DLD1 (cell line): ENCODE results near the gene KIAA1217.

Experiments
- in situ Hi-C: cut with HindIII; loops from 2 replicates; pipeline ENCODE4 v1.10.0; 2017; ENCODE audit warnings: low sequenced_read_pairs

The KIAA1217 gene

GRCh38 chr10:24394461-24395190, 185.7 kb downstream of the KIAA1217 start:
- in situ Hi-C loops: no loop called here

DNA sequence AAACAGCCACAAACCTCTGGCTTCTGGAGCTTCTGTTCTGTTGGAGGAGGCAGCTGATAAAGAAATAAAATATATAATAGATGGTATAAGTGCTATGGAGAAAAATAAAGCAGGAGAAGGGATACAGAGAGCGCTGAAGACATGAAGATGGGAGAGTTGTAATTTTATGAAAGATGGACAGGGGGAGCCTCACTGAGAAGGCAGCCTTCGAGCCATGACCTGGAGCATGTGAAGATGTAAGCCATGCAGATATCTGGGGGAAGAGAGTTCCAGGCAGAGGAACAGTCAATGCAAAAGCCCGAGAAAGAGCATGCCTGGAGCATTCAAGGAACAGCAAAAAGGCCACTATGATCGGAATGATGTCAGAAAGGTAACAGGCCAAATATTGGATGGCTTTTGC, 187.5 kb downstream of the KIAA1217 start:
- in situ Hi-C loops: no loop called here

GRCh38 chr10:24397662-24398061, 188.7 kb downstream of the KIAA1217 start:
- in situ Hi-C loops: no loop called here

- in situ Hi-C loops: no loop called here
Measured at GRCh38 chr10:24404567-24404966, 195.6 kb downstream of the KIAA1217 start.

DNA sequence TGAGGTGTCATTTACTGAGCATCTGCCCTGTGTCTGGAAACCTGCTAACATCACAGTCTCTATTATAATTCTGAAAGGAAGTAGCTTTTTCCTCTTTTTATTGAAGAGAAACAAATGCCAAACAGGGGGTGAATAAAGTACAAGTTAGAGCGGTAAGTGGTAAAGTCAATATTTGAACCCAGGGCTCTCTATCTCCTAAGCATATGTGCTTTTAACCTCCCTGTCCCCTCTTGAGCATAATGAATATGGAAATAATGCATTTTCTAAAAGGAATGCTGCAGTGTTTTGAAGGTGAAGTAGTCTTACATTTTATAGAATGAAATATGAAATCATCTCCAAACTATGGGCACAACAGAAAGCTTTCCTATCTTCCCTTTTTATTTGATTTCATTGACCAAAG, 196.7 kb downstream of the KIAA1217 start:
- in situ Hi-C loops: no loop called here

- in situ Hi-C loops: no loop called here
Measured at GRCh38 chr10:24406809-24407483, 198.0 kb downstream of the KIAA1217 start.

GRCh38 chr10:24407928-24408327, 199.0 kb downstream of the KIAA1217 start:
- in situ Hi-C loops: no loop called here

DNA sequence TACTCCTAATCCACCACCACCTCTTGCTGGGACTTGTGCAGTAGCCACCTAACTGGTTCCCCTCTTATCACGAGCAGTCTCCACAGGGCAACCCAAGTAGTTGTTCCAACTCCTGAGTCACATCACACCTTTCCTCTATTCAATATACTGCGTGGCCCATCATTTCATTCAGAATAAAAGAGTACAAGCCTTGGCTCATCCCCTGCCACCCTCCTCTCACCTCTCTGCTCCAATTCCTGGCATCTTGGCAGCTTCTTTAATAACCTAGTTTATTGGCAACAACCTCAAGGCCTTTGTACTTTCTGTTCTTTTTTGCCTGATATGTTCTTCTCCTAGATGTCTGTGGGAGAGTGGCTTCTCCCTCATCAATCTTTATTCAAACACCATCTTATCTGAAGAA, 199.4 kb downstream of the KIAA1217 start:
- in situ Hi-C loops: no loop called here

DNA sequence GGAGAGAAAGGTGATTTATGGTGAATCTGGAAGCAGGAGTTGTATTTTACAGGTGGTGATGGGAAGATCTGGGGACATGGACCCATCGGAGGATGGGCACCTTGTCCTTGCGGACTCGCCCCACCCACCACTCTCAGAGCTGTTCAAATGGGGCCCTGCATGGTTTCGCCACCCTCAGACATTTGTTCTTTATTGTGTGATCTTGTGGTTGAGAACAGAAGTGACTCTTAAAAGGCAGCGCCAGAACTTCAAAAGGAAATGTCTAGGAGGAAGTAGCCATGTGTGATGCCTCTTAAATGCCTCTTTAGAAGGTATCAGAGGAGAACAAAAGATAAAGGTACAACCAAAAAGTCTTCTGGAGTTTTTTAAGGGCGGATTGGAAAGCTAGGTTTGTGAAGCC, 205.7 kb downstream of the KIAA1217 start:
- in situ Hi-C loops: no loop called here

DNA sequence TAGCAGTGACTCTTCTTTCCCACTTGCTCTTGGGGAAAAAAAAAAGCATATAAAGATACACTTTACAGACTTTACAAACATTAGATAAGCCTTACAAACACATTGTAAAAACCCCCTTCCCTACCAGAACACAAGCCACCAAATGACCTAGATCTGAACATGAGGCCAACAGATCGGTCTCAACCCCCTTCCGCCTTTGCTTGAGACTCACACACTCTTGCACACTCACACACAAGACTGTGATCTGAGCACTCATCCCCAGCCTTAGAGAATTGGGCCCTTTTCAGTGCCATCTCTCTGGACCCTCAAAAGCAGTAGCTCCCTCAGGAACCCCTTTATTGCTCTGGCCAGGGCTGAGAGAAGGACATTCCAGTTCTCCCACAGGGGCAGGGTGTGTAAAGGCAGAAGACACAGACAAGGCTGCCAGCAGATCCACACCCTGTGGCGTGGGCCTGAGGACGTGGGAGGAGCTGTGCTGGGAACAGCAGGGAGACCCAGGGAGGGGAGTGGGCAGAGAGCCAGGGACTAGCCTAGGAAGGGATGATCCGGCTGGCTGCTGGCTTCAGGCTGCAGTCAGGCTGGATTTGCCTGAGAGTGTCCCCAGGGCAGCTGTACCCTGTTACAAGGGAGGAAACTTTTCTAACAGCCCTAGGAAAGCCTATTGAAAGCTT, 206.7 kb downstream of the KIAA1217 start:
- in situ Hi-C loops: no loop called here

GRCh38 chr10:24416248-24416647, 207.3 kb downstream of the KIAA1217 start:
- in situ Hi-C loops: no loop called here

DNA sequence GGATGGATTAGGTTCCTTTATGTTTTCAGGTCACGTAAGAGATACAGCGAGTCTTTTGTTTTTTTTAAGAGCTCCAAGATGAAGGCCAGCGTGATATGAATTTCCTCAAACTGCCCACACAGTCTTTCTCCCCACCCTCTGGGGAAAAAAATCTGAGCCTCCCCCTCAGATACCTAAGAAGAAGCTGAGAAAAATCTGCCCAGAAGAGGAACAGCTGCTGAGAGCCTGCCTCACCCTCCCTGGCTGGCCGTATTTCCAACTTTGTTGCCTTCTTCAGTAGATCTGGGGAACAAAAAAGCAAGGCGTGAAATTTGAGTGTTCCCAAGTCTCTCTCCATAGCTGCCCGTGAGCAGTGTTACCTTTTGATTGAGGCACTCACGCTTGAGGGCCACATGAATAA, 208.1 kb downstream of the KIAA1217 start:
- in situ Hi-C loops: no loop called here

DNA sequence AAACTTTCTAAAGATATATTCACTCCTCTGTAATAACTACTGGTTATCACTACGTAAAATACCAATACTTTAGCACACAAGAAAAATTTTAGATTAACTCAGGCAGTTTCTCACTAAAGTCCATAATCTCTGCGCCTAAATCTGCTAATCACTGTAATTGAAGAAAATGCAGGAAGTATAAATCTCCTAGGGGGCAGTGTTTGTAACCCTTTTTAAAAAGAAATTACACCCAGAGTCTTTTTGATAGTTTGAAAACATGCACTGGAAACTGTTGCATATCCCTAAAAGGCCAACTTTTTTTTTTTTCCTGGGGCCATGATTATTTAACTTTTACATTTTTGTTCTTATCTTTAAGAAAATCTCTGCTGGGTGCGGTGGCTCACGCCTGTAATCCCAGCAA, 209.6 kb downstream of the KIAA1217 start:
- in situ Hi-C loops: no loop called here

GRCh38 chr10:24419066-24419465, 210.1 kb downstream of the KIAA1217 start:
- in situ Hi-C loops: no loop called here

- in situ Hi-C loops: no loop called here
Measured at GRCh38 chr10:24425151-24425550, 216.2 kb downstream of the KIAA1217 start.

DNA sequence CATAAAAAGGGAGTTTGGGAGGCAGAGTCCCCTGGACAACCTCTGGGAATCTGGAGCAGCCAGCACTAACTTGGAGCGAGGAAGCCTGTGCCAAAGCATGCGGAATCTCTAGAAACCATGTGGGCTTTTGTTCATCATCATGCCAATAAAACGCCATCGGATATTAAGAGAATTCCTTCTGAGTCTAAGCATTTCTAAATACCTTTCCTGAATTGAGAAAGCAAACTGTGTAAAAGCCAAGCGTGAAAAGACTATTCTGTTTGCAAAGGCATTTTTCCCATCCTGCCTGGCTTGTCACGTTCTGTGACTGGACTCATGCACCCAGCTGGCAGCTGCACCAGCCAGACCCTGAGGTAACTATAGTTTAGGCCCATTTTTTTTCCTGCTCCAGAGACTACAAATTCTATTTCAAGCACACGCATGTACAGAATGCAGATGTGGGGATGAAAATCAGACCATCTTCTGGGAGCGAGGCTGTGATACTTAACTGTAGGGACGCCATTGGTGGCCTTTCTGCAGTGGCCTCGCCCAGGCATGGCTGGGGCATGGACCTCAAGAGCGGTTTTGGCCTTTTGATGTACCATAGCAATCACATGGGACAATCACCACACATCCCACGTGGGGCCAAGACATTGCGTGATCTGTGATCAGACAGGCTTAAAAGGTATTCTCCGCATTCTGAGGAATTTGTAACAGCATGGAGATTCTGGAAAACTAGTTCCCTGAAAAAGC, 218.9 kb downstream of the KIAA1217 start:
- in situ Hi-C loops: no loop called here

DNA sequence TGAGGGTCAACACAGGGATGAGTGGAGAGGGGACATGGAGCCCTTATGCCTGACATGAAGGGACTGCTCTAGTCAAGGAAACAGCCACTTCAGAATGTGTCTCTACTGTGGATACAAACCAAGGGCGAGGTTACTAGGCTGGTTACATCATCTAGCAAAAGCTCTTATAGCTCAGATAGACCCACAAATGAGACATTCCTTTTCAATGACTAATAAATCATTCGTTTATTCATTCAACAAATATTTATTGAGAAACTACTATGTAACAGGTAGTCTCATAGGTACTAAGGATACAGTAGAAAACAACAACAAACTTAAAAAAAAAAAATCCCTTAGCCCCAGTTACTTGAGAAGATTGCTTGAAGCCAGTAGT, 219.5 kb downstream of the KIAA1217 start:
- in situ Hi-C loops: no loop called here

DNA sequence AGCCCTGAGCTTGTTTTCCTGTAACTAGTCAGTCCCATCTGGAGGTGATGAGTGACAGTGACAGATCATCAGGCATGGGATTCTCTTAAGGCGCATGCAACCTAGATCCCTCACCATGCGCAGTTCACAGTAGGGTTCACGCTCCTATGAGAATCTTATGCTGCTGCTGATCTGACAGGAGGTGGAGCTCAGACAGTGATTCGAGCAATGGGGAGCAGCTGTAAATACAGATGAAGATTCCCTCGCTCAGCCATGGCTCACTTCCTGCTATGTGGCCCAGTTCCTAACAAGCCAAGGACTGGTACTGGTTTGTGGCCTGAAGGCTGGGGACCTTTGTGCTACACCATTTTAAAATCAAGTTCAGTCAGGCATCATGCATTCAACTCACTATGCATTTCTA, 221.7 kb downstream of the KIAA1217 start:
- in situ Hi-C loops: no loop called here

DNA sequence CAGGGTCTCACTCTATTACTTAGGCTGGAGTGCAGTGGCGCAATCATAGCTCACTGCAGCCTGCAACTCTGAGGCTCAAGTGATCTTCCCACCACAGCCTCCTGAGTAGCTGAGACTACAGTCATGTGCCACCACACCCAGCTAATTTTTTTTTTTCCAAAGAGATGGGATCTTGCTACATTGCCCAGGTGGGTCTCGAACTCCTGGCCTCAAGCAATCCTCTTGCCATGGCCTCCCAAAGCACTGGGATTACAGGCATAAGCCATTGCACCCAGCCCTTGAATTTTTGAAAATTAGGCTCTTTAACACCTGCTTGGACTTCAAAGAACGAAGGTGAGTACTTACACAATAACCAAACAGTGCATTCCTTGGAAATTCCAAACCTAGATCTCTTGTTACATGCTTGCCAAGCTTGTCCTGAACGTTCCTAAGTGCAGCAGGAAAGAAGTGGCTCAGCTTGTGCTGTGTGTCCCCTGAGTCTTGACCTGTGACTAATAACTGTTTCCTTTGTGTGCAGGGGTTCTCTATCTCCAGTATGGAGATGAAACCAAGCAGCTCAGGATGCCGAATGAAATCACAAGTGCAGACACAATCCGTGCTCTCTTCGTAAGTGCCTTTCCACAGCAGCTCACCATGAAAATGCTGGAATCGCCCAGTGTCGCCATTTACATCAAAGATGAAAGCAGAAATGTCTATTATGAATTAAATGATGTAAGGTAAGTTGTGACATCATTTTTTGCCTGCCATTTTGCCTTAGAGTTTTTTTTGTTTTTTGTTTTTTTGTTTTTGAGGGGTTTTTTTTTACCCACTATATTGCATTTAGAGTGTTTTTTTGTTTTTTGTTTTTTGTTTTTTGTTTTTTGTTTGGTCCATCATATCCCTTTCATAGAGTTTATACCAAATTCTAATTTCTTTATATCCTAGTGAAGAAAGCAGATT, 223.8 kb downstream of the KIAA1217 start:
- in situ Hi-C loops: no loop called here

DNA sequence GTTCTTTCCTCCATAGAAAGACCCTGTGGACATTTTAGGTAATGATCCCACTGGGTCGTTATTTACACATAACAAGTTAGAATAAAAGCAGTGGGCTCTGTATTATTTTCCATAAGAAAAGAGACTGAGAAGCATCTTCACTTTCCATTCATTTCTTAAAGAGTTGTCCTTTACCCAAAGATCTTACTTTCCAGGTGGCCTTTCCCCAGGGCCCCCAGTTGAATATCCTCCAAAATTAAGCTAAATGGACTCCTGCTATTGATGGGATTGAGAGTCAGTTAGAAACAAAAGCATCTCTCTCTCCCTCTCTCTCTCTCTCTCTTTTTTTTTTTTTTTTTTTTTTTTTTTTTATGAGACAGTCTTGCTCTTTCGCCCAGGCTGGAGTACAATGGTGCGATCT, 224.8 kb downstream of the KIAA1217 start:
- in situ Hi-C loops: no loop called here
